ENCODE data around the gene EIF1B. TPM values are rescaled to one million over a fixed set of nuclear protein-coding genes. Genes with fewer than 3 reads are reported as not detected.

Gene EIF1B
- total RNA-seq, 1 experiment from 2014 or later, result 33.6 TPM

GRCh38 chr3:40290396-40290795 lies 19.1 kb upstream of the EIF1B start:
- Histone ChIP-seq H3K9me2 (ENCODE audit: insufficient read depth) (no peaks in the 10 kb centered on the region), H3K4me1 (ENCODE audit: control insufficient read depth in 1 of 2, insufficient read depth in 2 of 2, low read length in 2 of 2) (no peaks in the 10 kb centered on the region), H3K9me3 (ENCODE audit: control insufficient read depth in 1 of 2, insufficient read depth in 1 of 2, low read depth in 1 of 2, low read length in 2 of 2) (no peaks in the 10 kb centered on the region), H4K20me1 (ENCODE audit: insufficient read depth) (no peaks in the 10 kb centered on the region), H3K79me2 (ENCODE audit: insufficient read depth, low read length) (no peaks in the 10 kb centered on the region), H3K36me3 (ENCODE audit: control insufficient read depth in 1 of 2, insufficient read depth in 2 of 2, low read length in 2 of 2) (no peaks in the 10 kb centered on the region), H2AFZ (ENCODE audit: low read depth, low read length, poor library complexity, severe bottlenecking) (no peak overlapping the region), H3K4me2 (ENCODE audit: low read length) (no peak overlapping the region), H3K4me3 (replicated peaks in 1 of 2; ENCODE audit: low read depth in 1 of 2, low read length in 2 of 2) (no peak overlapping the region), H3K9ac (ENCODE audit: low read length) (no peak overlapping the region), H3K27ac (ENCODE audit: low read depth, low read length) (no peak overlapping the region), H3K27me3 (ENCODE audit: insufficient read depth, low read length) (no peaks in the 10 kb centered on the region)
- no peak for TF ChIP-seq TCF7L2 (IDR thresholded peaks at IDR 0.05; ENCODE audit: borderline replicate concordance, extremely low read depth, insufficient read depth, insufficient read length)
- TF ChIP-seq EGR1 (IDR thresholded peaks at IDR 0.05; ENCODE audit: low read depth), result no peak
- TF ChIP-seq ZNF274 (IDR thresholded peaks at IDR 0.05; ENCODE audit: low read depth, low read length), result no peak
- TF ChIP-seq SIN3A (IDR thresholded peaks at IDR 0.05; ENCODE audit: low read depth), result no peak
- no peak for TF ChIP-seq SRF (IDR thresholded peaks at IDR 0.05; ENCODE audit: low read depth)
- intact Hi-C loops (cut with micrococcal nuclease), result no loop called here
- CTCF ChIA-PET, result no interaction called here
- no TSS peak for BruUV-seq (replicated peaks)
- DNase-seq (ENCODE audit: low read depth, low spot score) (no peak), ATAC-seq (peak; percentile 38)
- RAD21 ChIA-PET (ENCODE audit: low non-redundant PET in 1 of 2, low total read pairs in 2 of 2, uncharacterized antibody in 2 of 2, unreplicated experiment in 2 of 2), result no interaction called here
- POLR2A ChIA-PET, result no interaction called here

GRCh38 chr3:40291471-40291870 lies 18.0 kb upstream of the EIF1B start:
- DNase-seq (ENCODE audit: low read depth, low spot score), result no peak
- no TSS peak for BruUV-seq (replicated peaks)
- Histone ChIP-seq H2AFZ (ENCODE audit: low read depth, low read length, poor library complexity, severe bottlenecking) (no peak overlapping the region), H3K4me1 (ENCODE audit: control insufficient read depth in 1 of 2, insufficient read depth in 2 of 2, low read length in 2 of 2) (no peaks in the 10 kb centered on the region), H4K20me1 (ENCODE audit: insufficient read depth) (no peaks in the 10 kb centered on the region), H3K27me3 (ENCODE audit: insufficient read depth, low read length) (no peaks in the 10 kb centered on the region), H3K9me2 (ENCODE audit: insufficient read depth) (no peaks in the 10 kb centered on the region), H3K4me2 (ENCODE audit: low read length) (no peak overlapping the region), H3K9ac (ENCODE audit: low read length) (no peak overlapping the region), H3K9me3 (ENCODE audit: control insufficient read depth in 1 of 2, insufficient read depth in 1 of 2, low read depth in 1 of 2, low read length in 2 of 2) (no peaks in the 10 kb centered on the region), H3K4me3 (replicated peaks in 1 of 2; ENCODE audit: low read depth in 1 of 2, low read length in 2 of 2) (no peak overlapping the region), H3K36me3 (ENCODE audit: control insufficient read depth in 1 of 2, insufficient read depth in 2 of 2, low read length in 2 of 2) (no peaks in the 10 kb centered on the region), H3K27ac (ENCODE audit: low read depth, low read length) (no peak overlapping the region), H3K79me2 (ENCODE audit: insufficient read depth, low read length) (no peaks in the 10 kb centered on the region)
- POLR2A ChIA-PET, result no interaction called here
- ATAC-seq, result no peak
- RAD21 ChIA-PET (ENCODE audit: low non-redundant PET in 1 of 2, low total read pairs in 2 of 2, uncharacterized antibody in 2 of 2, unreplicated experiment in 2 of 2), result no interaction called here
- intact Hi-C loops (cut with micrococcal nuclease), result no loop called here
- no peak for TF ChIP-seq CTCF (IDR thresholded peaks at IDR 0.05 in 2 of 3, conservative IDR thresholded peaks at IDR 0.05 in 1 of 3; ENCODE audit: borderline replicate concordance in 1 of 3, insufficient read depth in 1 of 3, low read depth in 2 of 3, low read length in 2 of 3)
- no peak for TF ChIP-seq EGR1 (IDR thresholded peaks at IDR 0.05; ENCODE audit: low read depth)
- no peak for TF ChIP-seq CEBPB (IDR thresholded peaks at IDR 0.05; ENCODE audit: low read depth)
- no peak for TF ChIP-seq POLR2AphosphoS5 (IDR thresholded peaks at IDR 0.05; ENCODE audit: low read depth, low read length)
- no peak for TF ChIP-seq RAD21 (IDR thresholded peaks at IDR 0.05; ENCODE audit: low read depth)
- no peak for TF ChIP-seq ATF3 (IDR thresholded peaks at IDR 0.05)
- TF ChIP-seq ELF1 (IDR thresholded peaks at IDR 0.05; ENCODE audit: borderline replicate concordance, low read depth), result no peak
- no peak for TF ChIP-seq ZNF274 (IDR thresholded peaks at IDR 0.05; ENCODE audit: low read depth, low read length)
- TF ChIP-seq EZH2phosphoT487 (IDR thresholded peaks at IDR 0.05; ENCODE audit: borderline replicate concordance), result no peak
- TF ChIP-seq EZH2 (IDR thresholded peaks at IDR 0.05), result no peak
- no peak for TF ChIP-seq YY1 (IDR thresholded peaks at IDR 0.05; ENCODE audit: extremely low read depth, insufficient replicate concordance, low read depth, low read length)
- TF ChIP-seq FOSL1 (IDR thresholded peaks at IDR 0.05; ENCODE audit: low read depth), result no peak
- TF ChIP-seq ZFX (IDR thresholded peaks at IDR 0.05), result no peak
- no peak for TF ChIP-seq ZBTB33 (IDR thresholded peaks at IDR 0.05; ENCODE audit: extremely low read depth, insufficient replicate concordance, low read length)
- no peak for TF ChIP-seq SIN3A (IDR thresholded peaks at IDR 0.05; ENCODE audit: low read depth)
- CTCF ChIA-PET, result no interaction called here
